GM12891 (cell line): ENCODE data around the gene MAP9.

Experiments
- POLR2A ChIP-seq: IDR thresholded peaks from 2 replicates; pipeline ENCODE4 v1.6.1; 2011; ENCODE audit warnings: low read depth, low read length, control low read depth
- POLR2AphosphoS5 ChIP-seq: IDR thresholded peaks from 2 replicates; pipeline ENCODE4 v1.6.1; 2011; ENCODE audit warnings: low read depth, low read length, control low read depth
- POU2F2 ChIP-seq: IDR thresholded peaks from 2 replicates; pipeline ENCODE4 v1.6.1; 2011; ENCODE audit warnings: low read depth, mild to moderate bottlenecking, control low read depth, low read length, moderate library complexity
- SPI1 ChIP-seq: IDR thresholded peaks from 2 replicates; pipeline ENCODE4 v1.6.1; 2011; ENCODE audit warnings: low read depth, low read length, control low read depth
- TAF1 ChIP-seq: IDR thresholded peaks from 2 replicates; pipeline ENCODE4 v1.6.1; 2011; ENCODE audit warnings: low read depth, low read length, control low read depth

- TF ChIP-seq SPI1 (no peak), POLR2A (no peak), POLR2AphosphoS5 (no peak), POU2F2 (no peak), TAF1 (no peak)
These were observed 15.9 kb upstream of the MAP9 start for GRCh38 chr4:155392481-155393184.
